SK-N-SH (cell line): ENCODE measurements around the gene MTERF2. TPM values are rescaled to one million over a fixed set of nuclear protein-coding genes. Genes with fewer than 3 reads are reported as not detected.

Experiments used
- CTCF ChIA-PET: fragments of 300-600, 350-600 bp; formaldehyde crosslinking; extraction: SDS; loops from one replicate; lab custom pipeline; 2021; lab: Yijun Ruan, JAX
- POLR2A ChIA-PET: fragments of 350-600 bp; sonication (Branson Sonifier 250); formaldehyde crosslinking; extraction: SDS; loops from one replicate; lab custom pipeline; 2020; ENCODE audit warnings: antibody characterized with exemption, inconsistent platforms; lab: Yijun Ruan, JAX
- DNase-seq: peaks from one replicate; pipeline ENCODE4 v3.0.0; 2012
- H2AFZ ChIP-seq: fragments of 200-600 bp; sonication (generic); 2 replicates; pipeline ENCODE4 v1.8.1; 2016; ENCODE audit warnings: antibody characterized with exemption, mild to moderate bottlenecking, low read depth
- H3F3A ChIP-seq: fragments of 200-600 bp; sonication (generic); replicated peaks from 2 replicates; pipeline ENCODE3; 2016; ENCODE audit warnings: antibody characterized with exemption, mild to moderate bottlenecking; ENCODE audit not compliant: insufficient read depth
- H3K27ac ChIP-seq, 2 experiments: fragments of 200-500 bp in 1 of 2; fragments of 200-600 bp in 1 of 2; sonication (Bioruptor generic) in 1 of 2; sonication (generic), shearing (Covaris generic) in 1 of 2; 2 replicates each; pipeline versions ENCODE4 v1.5.1 to v1.6.1; 2014 to 2016; ENCODE audit warnings: low read depth in 2 of 2, inconsistent platforms in 1 of 2, low read length in 1 of 2, mild to moderate bottlenecking in 1 of 2, mixed read lengths in 1 of 2
- H3K27me3 ChIP-seq: fragments of 200-600 bp; sonication (generic), shearing (Covaris generic); 2 replicates; pipeline ENCODE4 v1.6.1; 2016; ENCODE audit warnings: mixed run types; ENCODE audit not compliant: insufficient read depth
- H3K36me3 ChIP-seq, 2 experiments: fragments of 200-500 bp in 1 of 2; fragments of 200-600 bp in 1 of 2; sonication (Bioruptor generic) in 1 of 2; sonication (generic) in 1 of 2; replicated peaks in 1 of 2; 2 replicates each; pipeline versions ENCODE3 to v1.5.1; 2014 to 2016; ENCODE audit warnings: low read length in 1 of 2, mild to moderate bottlenecking in 1 of 2; ENCODE audit not compliant: insufficient read depth in 2 of 2, control insufficient read depth in 1 of 2
- H3K4me1 ChIP-seq, 2 experiments: fragments of 200-500 bp in 1 of 2; fragments of 200-600 bp in 1 of 2; sonication (Bioruptor generic) in 1 of 2; sonication (generic), shearing (Covaris generic) in 1 of 2; 2 replicates each; pipeline versions ENCODE4 v1.5.1 to v1.6.1; 2014 to 2016; ENCODE audit warnings: low read depth in 1 of 2, low read length in 1 of 2, mixed run types in 1 of 2; ENCODE audit not compliant: insufficient read depth in 2 of 2, control insufficient read depth in 1 of 2
- H3K4me2 ChIP-seq: fragments of 200-600 bp; sonication (generic), shearing (Covaris generic); 2 replicates; pipeline ENCODE4 v1.6.1; 2017; ENCODE audit warnings: mixed run types
- H3K4me3 ChIP-seq, 2 experiments: fragments of 200-500 bp in 1 of 2; fragments of 200-600 bp in 1 of 2; sonication (Bioruptor generic) in 1 of 2; sonication (generic), shearing (Covaris generic) in 1 of 2; 2 replicates each; pipeline versions ENCODE4 v1.5.1 to v1.8.1; 2014 to 2016; ENCODE audit warnings: low read depth in 2 of 2, inconsistent platforms in 1 of 2, low read length in 1 of 2, mild to moderate bottlenecking in 1 of 2, mixed read lengths in 1 of 2, moderate library complexity in 1 of 2
- H3K79me2 ChIP-seq: fragments of 200-600 bp; sonication (generic); 2 replicates; pipeline ENCODE4 v1.8.1; 2017; ENCODE audit warnings: mild to moderate bottlenecking; ENCODE audit not compliant: insufficient read depth
- H3K9ac ChIP-seq: fragments of 200-600 bp; sonication (generic); 2 replicates; pipeline ENCODE4 v1.6.1; 2017; ENCODE audit warnings: mixed run types
- H3K9me2 ChIP-seq: fragments of 200-600 bp; sonication (generic); 2 replicates; pipeline ENCODE4 v1.6.1; 2017; ENCODE audit warnings: mixed run types
- H3K9me3 ChIP-seq: fragments of 200-600 bp; sonication (generic); 2 replicates; pipeline ENCODE4 v1.6.1; 2017; ENCODE audit warnings: mixed run types, mild to moderate bottlenecking, moderate library complexity
- H4K20me1 ChIP-seq: fragments of 200-600 bp; sonication (generic); 2 replicates; pipeline ENCODE4 v1.6.1; 2017; ENCODE audit warnings: mild to moderate bottlenecking, mixed run types; ENCODE audit not compliant: insufficient read depth
- EP300 ChIP-seq, 2 experiments: IDR thresholded peaks; 2 replicates each; pipeline versions ENCODE4 v1.4.0 to v1.6.1; 2012; ENCODE audit warnings: borderline replicate concordance in 1 of 2, low read depth in 1 of 2, low read length in 1 of 2
- FOXJ3 ChIP-seq: sonication (generic); formaldehyde crosslinking; IDR thresholded peaks from 2 replicates; pipeline ENCODE4 v1.5.1; 2020; ENCODE audit warnings: mild to moderate bottlenecking, missing genetic modification reagents
- GATA2 ChIP-seq: sonication (generic); formaldehyde crosslinking; IDR thresholded peaks from 2 replicates; pipeline ENCODE4 v1.5.0; 2020; ENCODE audit warnings: mild to moderate bottlenecking, missing genetic modification reagents
- JUND ChIP-seq: IDR thresholded peaks from 2 replicates; pipeline ENCODE4 v1.4.0; 2012
- MEF2A ChIP-seq: IDR thresholded peaks from 2 replicates; pipeline ENCODE4 v1.4.0; 2012; ENCODE audit warnings: low read depth, borderline replicate concordance
- MXI1 ChIP-seq: IDR thresholded peaks from 2 replicates; pipeline ENCODE4 v1.6.1; 2012; ENCODE audit warnings: mild to moderate bottlenecking, low read depth, low read length, improper control_type of control experiment
- PBX3 ChIP-seq: IDR thresholded peaks from 2 replicates; pipeline ENCODE4; 2012
- RAD21 ChIP-seq: IDR thresholded peaks from 2 replicates; pipeline ENCODE4 v1.6.1; 2012; ENCODE audit warnings: mild to moderate bottlenecking, low read length
- SMC3 ChIP-seq: IDR thresholded peaks from 2 replicates; pipeline ENCODE4 v1.6.1; 2012; ENCODE audit warnings: low read depth, low read length, improper control_type of control experiment
- TAF1 ChIP-seq: IDR thresholded peaks from 2 replicates; pipeline ENCODE4 v1.6.1; 2012; ENCODE audit warnings: low read depth, mild to moderate bottlenecking, low read length, moderate library complexity, borderline replicate concordance
- USF1 ChIP-seq: IDR thresholded peaks from 2 replicates; pipeline ENCODE4 v1.4.0; 2012; ENCODE audit warnings: low read depth, borderline replicate concordance
- YY1 ChIP-seq: IDR thresholded peaks from 2 replicates; pipeline ENCODE4 v1.4.0; 2012; ENCODE audit warnings: low read depth, mild to moderate bottlenecking
- WGBS: methylation state at CpG from one replicate; pipeline ENCODE4 v1.1.6; 2017; ENCODE audit warnings: low lambda C conversion rate; 5-methylcytosine and 5-hydroxymethylcytosine counted together
- polyA plus RNA-seq, 3 experiments: library from polyadenylated mRNA; depleted of rRNA; stranded (reverse); fragments of >200 nt; gene quantifications; 2 replicates each; pipeline ENCODE4 v1.2.3, GENCODE V29; 2012

Gene MTERF2
- polyA plus RNA-seq, 1 of the 3 experiments (the other 2 are of a cell fraction), result 5.9 TPM

- peak; percentile 22; the same call in 1 of the 2 replicates for TF ChIP-seq MXI1
- no peak for TF ChIP-seq FOXJ3 (CRISPR knock-in tag)
- TF ChIP-seq SMC3, result no peak
- no peak for TF ChIP-seq MEF2A
- TF ChIP-seq PBX3, result no peak
- TF ChIP-seq JUND, result no peak
- TF ChIP-seq TAF1, result no peak
- no peak for TF ChIP-seq GATA2 (CRISPR knock-in tag)
Observed at GRCh38 chr12:106978035-106978800, 8.7 kb downstream of the MTERF2 start (continued).

GRCh38 chr12:106976668-106977067, 10.3 kb downstream of the MTERF2 start:
- 86% methylated on average over 1 of the region's 1 CpG for WGBS

More at GRCh38 chr12:106976668-106977067, 10.3 kb downstream of the MTERF2 start:
- H2AFZ ChIP-seq, result no peak overlapping the region
- H3K27ac ChIP-seq, result peak overlapping the region in 1 of 2 experiments; percentile 33; a peak in 2 of 4 replicates
- peaks cover 46% of the 10 kb centered on the region for H4K20me1 ChIP-seq
- peaks cover 35% of the 10 kb centered on the region for H3F3A ChIP-seq
- H3K9ac ChIP-seq, result no peak overlapping the region
- H3K4me3 ChIP-seq, result no peak overlapping the region
- H3K9me3 ChIP-seq, result no peaks in the 10 kb centered on the region
- H3K9me2 ChIP-seq, result no peaks in the 10 kb centered on the region
- no peak for TF ChIP-seq MXI1
- TF ChIP-seq USF1, result no peak
- TF ChIP-seq YY1, result no peak
- no peak for TF ChIP-seq RAD21
- no peak for TF ChIP-seq EP300 (IDR thresholded peaks at IDR 0.05; ENCODE audit: borderline replicate concordance in 1 of 2, low read depth in 1 of 2, low read length in 1 of 2)
- peaks cover 38 to 49% of the 10 kb centered on the region in 2 experiments for H3K36me3 ChIP-seq
- no peaks in the 10 kb centered on the region for H3K27me3 ChIP-seq
- no peak for DNase-seq
- no peak overlapping the region for H3K4me2 ChIP-seq
- H3K4me1 ChIP-seq, result peaks cover 8 to 18% of the 10 kb centered on the region in 2 experiments; a peak in 3 of 4 replicates
- peaks cover 22% of the 10 kb centered on the region for H3K79me2 ChIP-seq
- POLR2A ChIA-PET, result interaction anchor here (1.8 kb wide), 1 partner anchor 11 kb away, joined by 6 read pairs; the partner anchor contains the start of gene MTERF2
- CTCF ChIA-PET, result interaction anchor here (0.6 to 2.5 kb wide), 3 partner anchors 21 to 179 kb away, joined by 3 to 8 read pairs (median 3); partner anchors contain the start of gene TMEM263
